NB4 (cell line): ENCODE results near the gene PSMA4.

Source experiments
- POLR2A ChIP-seq: IDR thresholded peaks from 2 replicates; pipeline ENCODE4 v1.6.1; 2011; ENCODE audit warnings: mild to moderate bottlenecking; ENCODE audit not compliant: insufficient read length; ENCODE audit errors: extremely low read depth
- TF ChIP-seq, protein P1 (sequence below): IDR thresholded peaks from one replicate; pipeline ENCODE4 v1.5.1; 2012; ENCODE audit warnings: low read depth, low read length
- TF ChIP-seq, protein P2 (sequence below): IDR thresholded peaks from 2 replicates; pipeline ENCODE4 v1.6.1; 2011; ENCODE audit warnings: low read depth, low read length

DNA sequence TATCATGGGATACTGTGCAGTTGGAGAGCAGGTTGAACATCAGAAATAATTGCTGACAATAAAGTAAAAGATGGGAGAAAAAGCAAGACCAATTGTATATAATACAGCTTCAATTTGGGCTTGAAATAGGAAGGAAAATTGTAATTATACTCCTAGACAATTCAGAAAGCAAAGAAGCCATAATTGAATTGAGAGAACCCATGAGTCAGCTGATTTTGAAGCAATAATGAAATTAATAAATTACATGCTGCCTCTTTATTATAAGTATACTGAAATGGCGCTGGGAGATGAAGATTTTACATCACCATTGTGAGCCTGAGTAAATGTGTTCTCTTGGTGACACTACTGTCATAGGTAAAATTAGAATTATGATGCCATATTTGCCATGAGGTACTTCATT is 57.3 kb downstream of the PSMA4 start:
- TF ChIP-seq, protein P1, sequence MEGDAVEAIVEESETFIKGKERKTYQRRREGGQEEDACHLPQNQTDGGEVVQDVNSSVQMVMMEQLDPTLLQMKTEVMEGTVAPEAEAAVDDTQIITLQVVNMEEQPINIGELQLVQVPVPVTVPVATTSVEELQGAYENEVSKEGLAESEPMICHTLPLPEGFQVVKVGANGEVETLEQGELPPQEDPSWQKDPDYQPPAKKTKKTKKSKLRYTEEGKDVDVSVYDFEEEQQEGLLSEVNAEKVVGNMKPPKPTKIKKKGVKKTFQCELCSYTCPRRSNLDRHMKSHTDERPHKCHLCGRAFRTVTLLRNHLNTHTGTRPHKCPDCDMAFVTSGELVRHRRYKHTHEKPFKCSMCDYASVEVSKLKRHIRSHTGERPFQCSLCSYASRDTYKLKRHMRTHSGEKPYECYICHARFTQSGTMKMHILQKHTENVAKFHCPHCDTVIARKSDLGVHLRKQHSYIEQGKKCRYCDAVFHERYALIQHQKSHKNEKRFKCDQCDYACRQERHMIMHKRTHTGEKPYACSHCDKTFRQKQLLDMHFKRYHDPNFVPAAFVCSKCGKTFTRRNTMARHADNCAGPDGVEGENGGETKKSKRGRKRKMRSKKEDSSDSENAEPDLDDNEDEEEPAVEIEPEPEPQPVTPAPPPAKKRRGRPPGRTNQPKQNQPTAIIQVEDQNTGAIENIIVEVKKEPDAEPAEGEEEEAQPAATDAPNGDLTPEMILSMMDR: no peak
- TF ChIP-seq POLR2A: no peak
- TF ChIP-seq, protein P2, sequence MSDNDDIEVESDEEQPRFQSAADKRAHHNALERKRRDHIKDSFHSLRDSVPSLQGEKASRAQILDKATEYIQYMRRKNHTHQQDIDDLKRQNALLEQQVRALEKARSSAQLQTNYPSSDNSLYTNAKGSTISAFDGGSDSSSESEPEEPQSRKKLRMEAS: no peak
